HepG2 (cell line): Measurements from ENCODE around the gene GNG4. TPM values are rescaled to one million over a fixed set of nuclear protein-coding genes. Genes with fewer than 3 reads are reported as not detected.

Experiments
- ATRX ChIP-seq: sonication (generic); formaldehyde crosslinking; IDR thresholded peaks from 2 replicates; pipeline ENCODE4 v1.4.0; 2020; ENCODE audit warnings: missing genetic modification reagents, borderline replicate concordance
- CERS6 ChIP-seq: sonication (generic); formaldehyde crosslinking; IDR thresholded peaks from 2 replicates; pipeline ENCODE4 v1.5.0; 2020; ENCODE audit warnings: missing genetic modification reagents
- GATA4 ChIP-seq: sonication (generic); IDR thresholded peaks from 2 replicates; pipeline ENCODE4 v1.6.1; 2016; ENCODE audit warnings: antibody characterized with exemption, low read depth, borderline replicate concordance
- HMGXB4 ChIP-seq, 2 experiments: sonication (generic) in 1 of 2; formaldehyde crosslinking in 1 of 2; IDR thresholded peaks; 2 replicates each; pipeline versions ENCODE4 v1.4.0 to v1.6.1; 2018 to 2020; ENCODE audit warnings: missing genetic modification reagents in 2 of 2, borderline replicate concordance in 1 of 2, low read depth in 1 of 2, mild to moderate bottlenecking in 1 of 2, missing biosample characterization in 1 of 2
- HNF4G ChIP-seq, 2 experiments: sonication (generic) in 1 of 2; formaldehyde crosslinking in 1 of 2; IDR thresholded peaks; 2 replicates each; pipeline versions ENCODE4 v1.4.0 to v1.6.1; 2011 to 2020; ENCODE audit warnings: borderline replicate concordance in 2 of 2, low read depth in 2 of 2, mild to moderate bottlenecking in 2 of 2, low read length in 1 of 2, missing genetic modification reagents in 1 of 2, moderate library complexity in 1 of 2
- HOXA3 ChIP-seq: sonication (generic); formaldehyde crosslinking; IDR thresholded peaks from 2 replicates; pipeline ENCODE4 v1.5.0; 2020; ENCODE audit warnings: missing genetic modification reagents
- ISX ChIP-seq: sonication (generic); formaldehyde crosslinking; conservative IDR thresholded peaks from 2 replicates; pipeline ENCODE4 v1.5.0; 2020; ENCODE audit warnings: missing genetic modification reagents
- KLF11 ChIP-seq: IDR thresholded peaks from 2 replicates; pipeline ENCODE4 v1.6.1; 2016; ENCODE audit warnings: missing compliant biosample characterization
- NBN ChIP-seq: fragments of 450-650 bp; conservative IDR thresholded peaks from 2 replicates; pipeline ENCODE4 v1.6.1; 2017
- POLR2A ChIP-seq, 2 experiments: IDR thresholded peaks; 2 replicates each; pipeline ENCODE4 v1.6.1; 2011; ENCODE audit warnings: low read depth in 2 of 2, low read length in 2 of 2, mild to moderate bottlenecking in 1 of 2, moderate library complexity in 1 of 2; ENCODE audit not compliant: insufficient read depth in 1 of 2
- PRMT3 ChIP-seq: sonication (generic); formaldehyde crosslinking; IDR thresholded peaks from 2 replicates; pipeline ENCODE4 v1.8.1; 2022; ENCODE audit warnings: low read depth, mild to moderate bottlenecking, moderate library complexity, missing genetic modification reagents, borderline replicate concordance
- RAD21 ChIP-seq: fragments of 450-650 bp; formaldehyde crosslinking; IDR thresholded peaks from 2 replicates; pipeline ENCODE4 v1.5.0; 2020; ENCODE audit warnings: mild to moderate bottlenecking
- SNAPC4 ChIP-seq: sonication (generic); formaldehyde crosslinking; IDR thresholded peaks from 2 replicates; pipeline ENCODE4 v1.4.0; 2020; ENCODE audit warnings: mild to moderate bottlenecking, missing genetic modification reagents
- SP5 ChIP-seq: IDR thresholded peaks from 2 replicates; pipeline ENCODE4 v1.6.1; 2016; ENCODE audit warnings: low read depth, borderline replicate concordance
- SRSF4 ChIP-seq: fragments of 200-400 bp; formaldehyde crosslinking; IDR thresholded peaks from one replicate; pipeline ENCODE4 v1.6.1; 2018; ENCODE audit warnings: mild to moderate bottlenecking, low read depth, low read length, moderate library complexity; ENCODE audit not compliant: poor library complexity, severe bottlenecking
- SUZ12 ChIP-seq: fragments of 150-350 bp; IDR thresholded peaks from 2 replicates; pipeline ENCODE4 v1.6.1; 2014; ENCODE audit warnings: low read depth, low read length
- TCF12 ChIP-seq, 2 experiments: fragments of 450-650 bp in 1 of 2; sonication (generic) in 1 of 2; formaldehyde crosslinking in 1 of 2; IDR thresholded peaks; 2 replicates each; pipeline versions ENCODE4 v1.6.1 to v1.8.0; 2017 to 2022; ENCODE audit warnings: antibody characterized with exemption in 1 of 2, mild to moderate bottlenecking in 1 of 2, missing genetic modification reagents in 1 of 2, moderate library complexity in 1 of 2
- ZNF24 ChIP-seq: fragments of 450-650 bp; IDR thresholded peaks from 2 replicates; pipeline ENCODE4 v1.6.1; 2017; ENCODE audit warnings: antibody characterized with exemption, mild to moderate bottlenecking
- ZNF264 ChIP-seq: sonication (generic); formaldehyde crosslinking; IDR thresholded peaks from 2 replicates; pipeline ENCODE4 v1.4.0; 2020; ENCODE audit warnings: missing genetic modification reagents
- ZNF350 ChIP-seq: sonication (generic); formaldehyde crosslinking; IDR thresholded peaks from 2 replicates; pipeline ENCODE4 v1.4.0; 2020; ENCODE audit warnings: mild to moderate bottlenecking, low read depth, missing genetic modification reagents, borderline replicate concordance
- ZNF841 ChIP-seq: sonication (generic); formaldehyde crosslinking; IDR thresholded peaks from 2 replicates; pipeline ENCODE4 v1.8.1; 2023; ENCODE audit warnings: missing genetic modification reagents, borderline replicate concordance
- polyA plus RNA-seq, 8 experiments: library from polyadenylated mRNA; depleted of rRNA in 3 of 8; stranded (reverse) in 7 of 8; unstranded in 1 of 8; fragments of >200 nt; fragmentation: Illumina TruSeq in 4 of 8; extraction: Trizol in 4 of 8; gene quantifications; 2 replicates each; pipeline versions ENCODE4 v1.2.1 to v1.2.3, GENCODE V29; 2011 to 2016; ENCODE audit warnings: low read depth in 4 of 8, missing spikeins in 1 of 8, mixed read lengths in 1 of 8; ENCODE audit not compliant: insufficient read depth in 1 of 8
- total RNA-seq, 5 experiments: library from RNA; depleted of rRNA; stranded (reverse); fragments of >200 nt; fragmentation: Illumina TruSeq; extraction: Trizol; gene quantifications; 2 replicates each; pipeline ENCODE4 v1.2.3, GENCODE V29; 2016; ENCODE audit warnings: low read depth in 1 of 5

Gene GNG4
- total and polyA plus RNA-seq, 2 of the 13 experiments (the other 11 are each of a cell fraction or from before 2014, with no cell fraction given), result 27.1 to 69.5 TPM

- TF ChIP-seq SNAPC4 (CRISPR knock-in tag), result no peak
- peak; percentile 48; the same call in 1 of the 2 replicates for TF ChIP-seq ISX (CRISPR knock-in tag)
- peak; percentile 98 for TF ChIP-seq HNF4G (IDR thresholded peaks at IDR 0.05; ENCODE audit: borderline replicate concordance, low read depth, low read length)
- peak; percentile 95 for TF ChIP-seq HNF4G (CRISPR knock-in tag; IDR thresholded peaks at IDR 0.05; ENCODE audit: borderline replicate concordance, low read depth)
- peak; percentile 85; the same call in 1 of the 2 replicates for TF ChIP-seq ZNF350 (CRISPR knock-in tag)
- TF ChIP-seq KLF11 (CRISPR knock-in tag), result no peak
- no peak for TF ChIP-seq TCF12 (IDR thresholded peaks at IDR 0.05)
- no peak for TF ChIP-seq TCF12 (CRISPR knock-in tag; IDR thresholded peaks at IDR 0.05)
- TF ChIP-seq SRSF4, result no peak
- TF ChIP-seq GATA4, result peak; percentile 57; the same call in 1 of the 2 replicates
- TF ChIP-seq SP5 (CRISPR knock-in tag), result peak; percentile 62; the same call in 1 of the 2 replicates
- TF ChIP-seq POLR2A (IDR thresholded peaks at IDR 0.05; ENCODE audit: insufficient read depth in 1 of 2, low read depth in 2 of 2, low read length in 2 of 2), result peak; percentile 90 to 94
- TF ChIP-seq CERS6 (CRISPR knock-in tag), result no peak
- no peak for TF ChIP-seq PRMT3 (CRISPR knock-in tag)
- TF ChIP-seq RAD21, result no peak; the same call in 1 of the 2 replicates
- peak; percentile 87 for TF ChIP-seq HOXA3 (CRISPR knock-in tag)
- TF ChIP-seq ZNF264 (CRISPR knock-in tag), result peak; percentile 82
- peak in 1 of 2 experiments; percentile 78; a peak in 3 of 4 replicates for TF ChIP-seq HMGXB4 (CRISPR knock-in tag; IDR thresholded peaks at IDR 0.05; ENCODE audit: borderline replicate concordance in 1 of 2, low read depth in 1 of 2)
- TF ChIP-seq ATRX, result no peak
- TF ChIP-seq SUZ12, result no peak
- no peak for TF ChIP-seq ZNF24
- no peak for TF ChIP-seq ZNF841 (CRISPR knock-in tag)
- no peak for TF ChIP-seq NBN
Observed at GRCh38 chr1:235650341-235651169, 971 bp upstream of the GNG4 start (continued).
